WERI-Rb-1 (cell line): ENCODE measurements around the gene IP6K2.

Source experiments
- DNase-seq: peaks from one replicate; pipeline ENCODE4 v3.0.0-alpha.2; 2020
- H3K27ac ChIP-seq: fragments of 250-450 bp; sonication (Bioruptor Pico); 2 replicates; pipeline ENCODE4 v1.5.1; 2020; ENCODE audit warnings: mild to moderate bottlenecking, moderate library complexity
- H3K27me3 ChIP-seq: fragments of 250-450 bp; sonication (Bioruptor Pico); 2 replicates; pipeline ENCODE4 v1.5.1; 2021; ENCODE audit warnings: mild to moderate bottlenecking, low read depth, moderate library complexity; ENCODE audit not compliant: insufficient read depth, severe bottlenecking
- H3K36me3 ChIP-seq: fragments of 250-450 bp; sonication (Bioruptor Pico); 2 replicates; pipeline ENCODE4 v1.5.1; 2020; ENCODE audit warnings: mild to moderate bottlenecking, moderate library complexity
- H3K4me3 ChIP-seq: 2 replicates; pipeline ENCODE4 v1.5.1; 2011; ENCODE audit warnings: low read depth, mild to moderate bottlenecking, control low read depth, low read length
- H3K9me3 ChIP-seq: fragments of 250-450 bp; sonication (Bioruptor Pico); 2 replicates; pipeline ENCODE4 v1.5.1; 2021; ENCODE audit warnings: mild to moderate bottlenecking, moderate library complexity; ENCODE audit not compliant: severe bottlenecking
- TF ChIP-seq, protein P1 (sequence below): IDR thresholded peaks from 2 replicates; pipeline ENCODE4 v1.5.1; 2011; ENCODE audit warnings: low read depth, mild to moderate bottlenecking, control low read depth, inconsistent platforms, low read length

The IP6K2 gene

DNA sequence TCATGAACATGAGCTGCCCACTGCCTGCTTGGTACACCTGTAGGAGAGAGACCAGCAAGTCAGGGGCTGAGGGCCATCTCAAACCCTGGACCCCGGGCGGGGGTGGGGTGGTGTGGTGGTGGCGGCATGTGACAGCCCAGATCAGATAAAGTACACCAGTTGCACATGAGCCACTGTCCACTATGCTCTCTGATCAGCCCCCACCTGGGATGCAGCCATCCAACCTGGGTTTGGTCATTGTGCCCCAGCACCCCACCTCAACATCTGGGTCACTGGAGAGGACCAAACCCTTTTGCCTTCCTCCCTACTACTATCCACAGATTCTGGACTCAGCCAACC is 28.3 kb downstream of the IP6K2 start:
- TF ChIP-seq, protein P1, sequence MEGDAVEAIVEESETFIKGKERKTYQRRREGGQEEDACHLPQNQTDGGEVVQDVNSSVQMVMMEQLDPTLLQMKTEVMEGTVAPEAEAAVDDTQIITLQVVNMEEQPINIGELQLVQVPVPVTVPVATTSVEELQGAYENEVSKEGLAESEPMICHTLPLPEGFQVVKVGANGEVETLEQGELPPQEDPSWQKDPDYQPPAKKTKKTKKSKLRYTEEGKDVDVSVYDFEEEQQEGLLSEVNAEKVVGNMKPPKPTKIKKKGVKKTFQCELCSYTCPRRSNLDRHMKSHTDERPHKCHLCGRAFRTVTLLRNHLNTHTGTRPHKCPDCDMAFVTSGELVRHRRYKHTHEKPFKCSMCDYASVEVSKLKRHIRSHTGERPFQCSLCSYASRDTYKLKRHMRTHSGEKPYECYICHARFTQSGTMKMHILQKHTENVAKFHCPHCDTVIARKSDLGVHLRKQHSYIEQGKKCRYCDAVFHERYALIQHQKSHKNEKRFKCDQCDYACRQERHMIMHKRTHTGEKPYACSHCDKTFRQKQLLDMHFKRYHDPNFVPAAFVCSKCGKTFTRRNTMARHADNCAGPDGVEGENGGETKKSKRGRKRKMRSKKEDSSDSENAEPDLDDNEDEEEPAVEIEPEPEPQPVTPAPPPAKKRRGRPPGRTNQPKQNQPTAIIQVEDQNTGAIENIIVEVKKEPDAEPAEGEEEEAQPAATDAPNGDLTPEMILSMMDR: no peak
- Histone ChIP-seq H3K4me3 (no peak overlapping the region), H3K36me3 (peaks cover 70% of the 10 kb centered on the region), H3K27ac (no peak overlapping the region), H3K9me3 (no peaks in the 10 kb centered on the region), H3K27me3 (no peaks in the 10 kb centered on the region)
- no peak for DNase-seq

DNA sequence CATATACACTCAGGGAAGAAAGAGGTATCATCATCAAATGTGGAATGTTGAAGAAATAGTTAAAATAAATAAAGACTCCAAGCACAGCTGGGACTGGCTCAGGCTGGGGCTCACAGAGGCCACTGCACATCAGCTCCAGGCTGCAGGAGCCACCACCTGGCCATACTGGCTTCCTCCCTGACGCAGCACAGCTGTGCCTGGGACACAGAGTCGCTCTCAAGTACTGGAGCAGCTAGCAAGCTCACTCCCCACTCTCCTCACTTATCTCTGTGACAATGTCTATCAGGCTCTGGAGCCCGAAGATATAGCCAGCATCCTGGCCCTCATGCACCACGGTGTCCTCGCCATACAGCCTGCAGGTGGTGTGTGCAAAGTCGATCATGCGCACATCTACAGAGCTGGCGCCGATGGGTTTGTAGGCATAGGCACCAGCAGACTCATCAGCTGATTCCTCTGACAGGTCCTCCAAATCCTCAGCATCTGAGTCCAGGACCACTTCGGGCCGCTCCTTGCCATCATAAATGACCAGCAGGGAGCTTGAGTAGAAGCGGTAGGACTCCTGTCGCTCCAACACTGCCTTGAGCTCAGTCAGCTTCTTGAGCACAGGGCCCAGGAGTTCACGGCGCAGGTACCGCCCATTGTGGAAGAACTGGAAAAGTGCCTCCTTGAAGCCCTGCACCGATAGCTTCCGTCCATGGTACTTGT is 28.8 kb downstream of the IP6K2 start:
- no peak overlapping the region for H3K4me3 ChIP-seq
- no peaks in the 10 kb centered on the region for H3K9me3 ChIP-seq
- H3K36me3 ChIP-seq: peaks cover 69% of the 10 kb centered on the region
- TF ChIP-seq, protein P1: no peak
- H3K27ac ChIP-seq: no peak overlapping the region
- no peaks in the 10 kb centered on the region for H3K27me3 ChIP-seq
- no peak for DNase-seq

- DNase-seq: no peak
- peaks cover 69% of the 10 kb centered on the region for H3K36me3 ChIP-seq
- TF ChIP-seq, protein P1: no peak
- H3K27me3 ChIP-seq: no peaks in the 10 kb centered on the region
- H3K27ac ChIP-seq: no peak overlapping the region
- H3K4me3 ChIP-seq: no peak overlapping the region
- H3K9me3 ChIP-seq: no peaks in the 10 kb centered on the region
These were observed 29.8 kb downstream of the IP6K2 start for GRCh38 chr3:48687220-48687678.

- Histone ChIP-seq H3K4me3 (peak overlapping the region; percentile 82; the same call in 1 of the 2 replicates), H3K27me3 (no peaks in the 10 kb centered on the region), H3K27ac (peak overlapping the region; percentile 95), H3K36me3 (peaks cover 69% of the 10 kb centered on the region), H3K9me3 (no peaks in the 10 kb centered on the region)
- TF ChIP-seq, protein P1: no peak
- no peak for DNase-seq
These were observed 30.3 kb downstream of the IP6K2 start for GRCh38 chr3:48686538-48687219.

- Histone ChIP-seq H3K36me3 (peaks cover 69% of the 10 kb centered on the region), H3K27me3 (no peaks in the 10 kb centered on the region), H3K27ac (peak within 1 kb of the TSS; percentile 95), H3K9me3 (no peaks in the 10 kb centered on the region), H3K4me3 (peak within 1 kb of the TSS; percentile 82)
- DNase-seq: peak; percentile 90
- TF ChIP-seq, protein P1: peak; percentile 96
These were observed 31.2 kb downstream of the IP6K2 start, which contains the start of gene NCKIPSD for GRCh38 chr3:48685603-48686511. TSS of gene NCKIPSD (minus strand) at chr3:48685915. CDS start at chr3:48685807, 108 bp downstream.
